PC-9 (cell line): ENCODE results near the gene SLC22A23. TPM values are rescaled to one million over a fixed set of nuclear protein-coding genes. Genes with fewer than 3 reads are reported as not detected.

Experiments used
- BruUV-seq: library from RNA; stranded (reverse); fragments of 400-500 nt; replicated peaks from 2 replicates; lab custom pipeline; 2021; lab: Mats Ljungman, UMichigan
- CTCF ChIA-PET: fragments of 300-600 bp; sonication (Branson Sonifier 250); formaldehyde crosslinking; loops from one replicate; lab custom pipeline; 2022; ENCODE audit warnings: antibody characterized with exemption; lab: Charles Lee
- POLR2A ChIA-PET: fragments of 300-600 bp; sonication (Branson Sonifier 250); formaldehyde crosslinking; loops from one replicate; lab custom pipeline; 2022; ENCODE audit warnings: antibody characterized with exemption; ENCODE audit not compliant: unreplicated experiment; lab: Charles Lee
- DNase-seq, 2 experiments: peaks; one replicate each; pipeline versions ENCODE4 v3.0.0 to v3.0.0-alpha.2; 2015 to 2022; ENCODE audit warnings: mixed read lengths in 1 of 2
- H2AFZ ChIP-seq: fragments of 200-600 bp; sonication (generic); 2 replicates; pipeline ENCODE4 v1.8.1; 2017; ENCODE audit warnings: antibody characterized with exemption
- H3F3A ChIP-seq: fragments of 200-600 bp; sonication (generic); 2 replicates; pipeline ENCODE4 v1.8.1; 2017; ENCODE audit warnings: antibody characterized with exemption, mild to moderate bottlenecking, low read depth; ENCODE audit not compliant: insufficient read depth
- H3K27ac ChIP-seq: fragments of 200-600 bp; sonication (generic); 2 replicates; pipeline ENCODE4 v1.6.1; 2016; ENCODE audit warnings: mixed run types
- H3K27me3 ChIP-seq: fragments of 200-600 bp; sonication (generic); 2 replicates; pipeline ENCODE4 v1.6.1; 2016; ENCODE audit warnings: low read depth, mixed run types; ENCODE audit not compliant: insufficient read depth
- H3K36me3 ChIP-seq: fragments of 200-600 bp; sonication (generic); 2 replicates; pipeline ENCODE4 v1.6.1; 2016; ENCODE audit warnings: low read depth, mixed run types
- H3K4me1 ChIP-seq: fragments of 200-600 bp; sonication (generic); replicated peaks from 2 replicates; pipeline ENCODE4 v1.6.1; 2016; ENCODE audit warnings: mixed run types; ENCODE audit not compliant: insufficient read depth
- H3K4me2 ChIP-seq: fragments of 200-600 bp; sonication (generic); 2 replicates; pipeline ENCODE4 v1.6.1; 2017; ENCODE audit warnings: mixed run types
- H3K4me3 ChIP-seq: fragments of 200-600 bp; sonication (generic); 2 replicates; pipeline ENCODE4 v1.6.1; 2016; ENCODE audit warnings: mixed run types
- H3K79me2 ChIP-seq: fragments of 200-600 bp; sonication (generic); 2 replicates; pipeline ENCODE4 v1.6.1; 2017; ENCODE audit warnings: low read depth, mixed run types
- H3K9me2 ChIP-seq: fragments of 200-600 bp; sonication (generic); 2 replicates; pipeline ENCODE4 v1.8.1; 2017; ENCODE audit warnings: mild to moderate bottlenecking; ENCODE audit not compliant: insufficient read depth
- H3K9me3 ChIP-seq: fragments of 200-600 bp; sonication (generic); 2 replicates; pipeline ENCODE4 v1.8.1; 2016; ENCODE audit warnings: low read depth; ENCODE audit not compliant: insufficient read depth
- H4K20me1 ChIP-seq: fragments of 200-600 bp; sonication (generic); 2 replicates; pipeline ENCODE4 v1.8.1; 2017; ENCODE audit not compliant: insufficient read depth
- CTCF ChIP-seq: fragments of 200-600 bp; sonication (generic); conservative IDR thresholded peaks from 2 replicates; pipeline ENCODE4 v1.6.1; 2017; ENCODE audit warnings: mixed run types, antibody characterized with exemption, mild to moderate bottlenecking, moderate library complexity
- EZH2 ChIP-seq: fragments of 200-600 bp; sonication (generic); IDR thresholded peaks from 2 replicates; pipeline ENCODE4 v1.8.0; 2017; ENCODE audit warnings: antibody characterized with exemption, low read depth
- intact Hi-C: fragments of 100-400 bp; cut with micrococcal nuclease; formaldehyde crosslinking; loops from one replicate; pipeline ENCODE4 v1.10.0; 2022; ENCODE audit not compliant: unreplicated experiment
- total RNA-seq: library from RNA; stranded (reverse); gene quantifications from 2 replicates; pipeline ENCODE4 v1.2.3, GENCODE V29; 2021

The SLC22A23 gene
- total RNA-seq, 1 experiment from 2014 or later = 13.5 TPM

GRCh38 chr6:3294396-3294795, 162.5 kb downstream of the SLC22A23 start:
- Histone ChIP-seq H2AFZ (no peak overlapping the region), H3K79me2 (no peaks in the 10 kb centered on the region), H3K4me1 (no peaks in the 10 kb centered on the region), H3K27me3 (no peaks in the 10 kb centered on the region), H3K36me3 (no peaks in the 10 kb centered on the region), H3K4me3 (no peak overlapping the region), H3K9me2 (no peaks in the 10 kb centered on the region), H4K20me1 (no peaks in the 10 kb centered on the region), H3K4me2 (no peak overlapping the region), H3K27ac (no peak overlapping the region), H3F3A (no peaks in the 10 kb centered on the region), H3K9me3 (no peaks in the 10 kb centered on the region)
- no peak for DNase-seq
- intact Hi-C loops = no loop called here
- CTCF ChIA-PET = no interaction called here
- no TSS peak for BruUV-seq
- no peak for TF ChIP-seq EZH2
- TF ChIP-seq CTCF = no peak
- POLR2A ChIA-PET = no interaction called here

GRCh38 chr6:3293271-3294155, 163.3 kb downstream of the SLC22A23 start:
- intact Hi-C loops = no loop called here
- Histone ChIP-seq H3F3A (no peaks in the 10 kb centered on the region), H3K36me3 (no peaks in the 10 kb centered on the region), H3K4me1 (no peaks in the 10 kb centered on the region), H3K27ac (no peak overlapping the region), H3K9me3 (no peaks in the 10 kb centered on the region), H3K4me3 (no peak overlapping the region), H3K9me2 (no peaks in the 10 kb centered on the region), H4K20me1 (no peaks in the 10 kb centered on the region), H3K27me3 (no peaks in the 10 kb centered on the region), H2AFZ (no peak overlapping the region), H3K79me2 (no peaks in the 10 kb centered on the region), H3K4me2 (no peak overlapping the region)
- ChIA-PET CTCF (no interaction called here), POLR2A (no interaction called here)
- DNase-seq = no peak
- TF ChIP-seq EZH2 (no peak), CTCF (no peak)
- BruUV-seq = no TSS peak

GRCh38 chr6:3292431-3293197, 164.2 kb downstream of the SLC22A23 start:
- no peak for TF ChIP-seq EZH2
- no peak for TF ChIP-seq CTCF
- Histone ChIP-seq H3K27ac (no peak overlapping the region), H3F3A (no peaks in the 10 kb centered on the region), H3K36me3 (no peaks in the 10 kb centered on the region), H3K9me2 (no peaks in the 10 kb centered on the region), H3K4me3 (no peak overlapping the region), H2AFZ (no peak overlapping the region), H3K79me2 (no peaks in the 10 kb centered on the region), H3K4me2 (no peak overlapping the region), H4K20me1 (no peaks in the 10 kb centered on the region), H3K9me3 (no peaks in the 10 kb centered on the region), H3K4me1 (no peaks in the 10 kb centered on the region), H3K27me3 (no peaks in the 10 kb centered on the region)
- intact Hi-C loops = no loop called here
- ChIA-PET CTCF (no interaction called here), POLR2A (no interaction called here)
- no peak for DNase-seq
- BruUV-seq = no TSS peak
